Germinal center (tissue), 1 donor: ENCODE measurements around the gene TMEM59.
"Not testable (repeated sequence)": the region's sequence is repeated elsewhere in the genome, so short reads cannot be mapped to it uniquely, and the experiment has no call there.

ENCODE experiments used
- DNase-seq: peaks from one replicate; pipeline ENCODE4 v3.0.0; 2012; ENCODE audit warnings: mixed read lengths, low spot score

TMEM59 gene

GRCh38 chr1:54012008-54012325 lies 41.0 kb downstream of the TMEM59 start:
- DNase-seq = no peak

DNA sequence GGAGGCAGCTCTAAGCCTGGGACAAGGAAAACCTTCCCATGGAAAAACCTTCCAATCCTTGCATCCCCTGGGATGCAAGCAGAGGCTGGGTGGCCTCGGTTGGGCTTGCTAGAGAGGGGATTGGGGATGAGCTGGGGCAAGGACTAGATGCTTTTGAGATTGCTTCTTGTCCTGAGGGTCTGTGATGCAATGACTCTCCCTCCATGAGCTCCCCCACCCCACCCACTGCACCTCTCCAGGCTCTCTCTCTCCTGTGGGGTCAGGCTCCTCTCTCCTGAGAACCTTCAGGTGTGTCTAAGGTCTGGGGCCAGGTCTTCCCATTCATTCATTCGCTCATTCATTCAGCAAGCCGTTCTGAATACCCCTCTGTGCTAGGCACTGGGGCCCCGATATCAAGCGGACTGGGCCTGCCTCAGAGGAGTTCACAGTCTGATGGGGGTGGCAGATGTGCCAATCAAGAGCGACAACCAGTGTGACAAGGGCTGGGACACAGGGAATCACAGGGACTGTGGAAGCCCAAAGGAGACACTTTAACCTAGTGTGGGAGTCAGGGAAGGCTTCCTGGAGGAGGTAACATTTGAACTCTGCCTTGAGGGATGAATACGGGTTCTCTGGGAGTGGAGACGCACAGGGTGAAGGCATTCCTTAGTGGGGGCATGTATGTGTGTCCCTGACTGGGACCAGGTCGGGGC lies 41.5 kb downstream of the TMEM59 start:
- DNase-seq = no peak

- no peak for DNase-seq
Measured at GRCh38 chr1:54010415-54011117, 42.4 kb downstream of the TMEM59 start.

GRCh38 chr1:54009406-54009805 lies 43.6 kb downstream of the TMEM59 start:
- no peak for DNase-seq

GRCh38 chr1:54008876-54009275 lies 44.1 kb downstream of the TMEM59 start:
- no peak for DNase-seq

GRCh38 chr1:54007613-54008012 lies 45.4 kb downstream of the TMEM59 start:
- no peak for DNase-seq

DNA sequence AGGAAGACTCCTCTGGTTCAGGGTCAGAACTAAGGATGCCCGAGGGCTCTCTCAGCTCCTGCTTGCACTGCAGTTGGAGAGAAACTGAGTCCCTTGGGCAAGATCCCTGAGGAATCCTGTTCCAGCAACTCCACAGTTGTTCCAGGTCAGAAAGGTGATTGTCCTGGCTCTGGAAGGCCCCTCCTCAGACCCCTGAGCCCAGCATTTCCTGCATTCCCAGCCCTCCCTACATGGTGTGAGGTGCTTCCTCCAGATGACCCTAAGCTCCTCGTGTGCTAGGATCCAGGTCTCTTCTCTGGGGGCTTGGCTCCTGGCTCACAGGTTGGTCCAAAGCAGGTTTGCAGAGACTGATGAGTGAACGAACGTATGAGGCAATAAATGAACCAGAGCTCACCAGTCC lies 46.5 kb downstream of the TMEM59 start:
- DNase-seq = no peak

DNA sequence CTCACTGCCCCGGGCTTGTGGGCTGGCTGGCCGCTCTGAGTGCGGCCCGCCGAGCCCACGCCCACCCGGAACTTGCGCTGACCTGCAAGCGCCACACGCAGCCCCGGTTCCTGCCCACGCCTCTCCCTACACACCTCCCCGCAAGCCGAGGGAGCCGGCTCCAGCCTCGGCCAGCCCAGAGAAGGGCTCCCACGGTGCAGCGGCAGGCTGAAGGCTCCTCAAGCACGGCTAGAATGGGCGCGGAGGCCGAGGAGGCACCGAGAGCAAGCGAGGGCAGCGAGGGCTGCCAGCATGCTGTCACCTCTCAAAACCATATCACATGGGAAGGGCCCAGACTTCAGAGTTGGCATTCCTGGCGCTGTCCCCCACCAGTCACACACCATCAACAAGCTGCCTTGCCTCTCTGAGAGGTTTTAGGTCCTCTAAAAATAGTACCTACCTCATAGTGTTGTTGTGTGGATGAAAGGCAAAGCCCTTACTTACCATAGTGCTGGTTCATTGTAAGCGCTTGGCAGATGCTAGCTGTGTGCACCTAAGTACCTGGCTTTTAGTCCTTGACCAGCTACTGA lies 48.4 kb downstream of the TMEM59 start:
- DNase-seq = no peak

DNA sequence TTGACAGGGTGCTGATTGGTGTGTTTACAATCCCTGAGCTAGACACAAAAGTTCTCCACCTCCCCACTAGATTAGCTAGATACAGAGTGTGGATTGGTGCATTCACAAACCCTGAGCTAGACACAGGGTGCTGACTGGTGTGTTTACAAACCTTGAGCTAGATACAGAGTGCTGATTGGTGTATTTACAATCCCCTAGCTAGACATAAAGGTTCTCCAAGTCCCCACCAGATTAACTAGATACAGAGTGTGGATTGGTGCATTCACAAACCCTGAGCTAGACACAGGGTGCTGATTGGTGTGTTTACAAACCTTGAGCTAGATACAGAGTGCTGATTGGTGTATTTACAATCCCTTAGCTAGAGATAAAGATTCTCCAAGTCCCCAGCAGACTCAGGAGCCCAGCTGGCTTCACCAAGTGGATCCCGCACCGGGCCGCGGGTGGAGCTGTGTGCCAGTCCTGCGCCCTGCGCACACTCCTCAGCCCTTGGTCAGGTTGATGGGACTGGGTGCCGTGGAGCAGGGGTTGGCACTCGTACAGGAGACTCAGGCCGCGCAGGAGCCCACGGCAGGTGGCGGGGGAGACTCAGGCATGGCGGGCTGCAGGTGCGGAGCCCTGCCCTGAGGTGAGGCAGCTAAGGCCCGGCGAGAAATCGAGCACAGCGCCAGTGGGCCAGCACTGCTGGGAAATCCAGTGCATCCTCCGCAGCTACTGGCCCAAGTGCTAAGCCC lies 49.1 kb downstream of the TMEM59 start:
- not testable (repeated sequence) for DNase-seq

DNA sequence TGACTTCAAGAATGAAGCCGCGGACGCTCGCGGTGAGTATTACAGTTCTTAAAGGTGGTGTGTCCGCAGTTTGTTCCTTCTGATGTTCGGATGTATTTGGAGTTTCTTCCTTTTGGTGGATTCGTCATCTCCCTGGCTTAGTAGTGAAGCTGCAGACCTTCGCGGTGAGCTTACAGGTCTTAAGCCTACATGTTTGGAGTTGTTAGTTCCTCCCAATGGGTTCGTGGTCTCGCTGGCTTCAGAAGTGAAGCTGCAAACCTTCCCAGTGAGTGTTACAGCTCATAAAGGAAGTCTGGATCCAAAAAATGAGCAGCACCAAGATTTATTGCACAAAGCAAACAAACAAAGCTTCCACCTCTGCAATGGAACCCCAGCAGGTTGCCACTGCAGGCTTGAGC lies 49.8 kb downstream of the TMEM59 start:
- no peak for DNase-seq

- no peak for DNase-seq
Measured at GRCh38 chr1:54002544-54003248, 50.3 kb downstream of the TMEM59 start.

- no peak for DNase-seq
Measured at GRCh38 chr1:54001591-54001990, 51.4 kb downstream of the TMEM59 start.

DNA sequence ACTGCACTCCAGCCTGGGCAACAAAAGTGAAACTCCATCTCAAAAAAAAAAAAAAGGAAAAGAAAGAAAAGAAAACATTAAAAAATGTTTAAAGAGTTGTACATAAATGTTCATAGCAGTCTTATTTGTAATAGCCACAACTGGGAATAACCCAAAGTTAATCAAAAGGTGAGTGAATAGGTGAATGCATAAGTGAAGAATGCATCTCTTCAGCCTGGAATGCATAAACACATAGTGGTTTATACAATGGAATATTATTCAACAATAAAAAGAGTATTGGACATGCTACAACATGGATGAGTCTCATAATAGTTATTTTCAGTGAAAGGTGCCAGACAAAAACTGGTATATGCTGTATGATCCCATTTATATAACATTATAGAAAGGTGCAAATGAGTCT lies 53.1 kb downstream of the TMEM59 start:
- DNase-seq = no peak

- DNase-seq = no peak
Measured at GRCh38 chr1:53998223-53998622, 54.8 kb downstream of the TMEM59 start.

GRCh38 chr1:53995683-53996082 lies 57.3 kb downstream of the TMEM59 start:
- DNase-seq = no peak

DNA sequence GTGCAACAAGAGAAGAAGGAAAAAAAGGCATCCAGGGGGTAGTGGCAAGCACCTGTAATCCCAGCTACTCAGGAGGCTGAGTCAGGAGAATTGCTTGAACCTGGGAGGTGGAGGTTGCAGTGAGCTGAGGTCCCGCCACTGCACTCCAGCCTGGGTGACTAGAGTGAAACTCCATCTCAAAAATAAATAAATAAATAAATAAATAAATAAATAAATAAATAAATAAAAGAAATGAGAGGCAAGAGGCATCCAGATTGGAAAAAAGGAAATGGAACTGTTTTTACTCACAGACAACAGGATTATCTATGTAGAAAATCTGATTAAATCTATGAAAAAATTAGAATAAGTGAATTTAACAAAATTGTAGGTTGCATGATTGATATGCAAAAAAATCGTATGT lies 58.5 kb downstream of the TMEM59 start:
- not testable (repeated sequence) for DNase-seq

DNA sequence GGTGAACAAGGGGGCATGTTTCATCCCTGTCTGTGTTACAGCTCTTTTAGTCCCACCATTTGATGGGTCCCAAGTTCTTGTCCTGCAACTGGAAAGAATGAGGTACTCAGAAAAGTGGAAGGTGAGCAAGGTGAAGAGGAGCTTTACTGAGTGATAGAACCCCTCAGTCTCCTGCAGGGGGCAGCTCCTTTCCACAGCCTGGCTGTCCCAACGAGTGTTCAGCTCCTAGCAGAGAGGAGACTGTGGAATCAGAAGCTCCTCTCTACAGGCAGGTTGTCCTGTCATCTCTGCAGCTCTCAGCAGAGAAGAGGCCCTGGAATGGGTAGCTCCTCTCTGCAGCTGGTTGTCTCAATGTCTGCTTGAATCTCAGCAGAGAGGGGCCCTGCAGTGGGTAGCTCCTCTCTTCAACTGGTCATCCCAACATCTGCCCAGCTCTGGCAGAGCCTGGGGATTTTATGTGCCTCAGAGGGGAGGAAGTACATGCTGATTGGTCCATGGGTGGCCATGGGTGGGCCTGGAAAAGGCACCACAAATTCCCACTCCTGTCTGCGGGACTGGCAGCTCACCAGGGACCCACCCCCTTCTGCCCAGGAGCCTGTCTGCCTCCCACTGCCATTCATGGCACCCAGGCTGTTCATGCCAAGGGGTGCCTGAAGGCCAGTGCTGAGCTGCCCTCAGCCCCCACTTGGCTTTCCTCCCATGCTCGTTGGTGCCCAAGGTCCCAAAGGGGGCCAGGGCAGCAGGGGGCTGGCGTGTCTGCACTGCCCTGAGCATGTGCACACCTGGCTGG lies 60.7 kb downstream of the TMEM59 start:
- no peak for DNase-seq

GRCh38 chr1:53987880-53988279 lies 65.1 kb downstream of the TMEM59 start:
- DNase-seq = no peak

GRCh38 chr1:53986458-53986857 lies 66.5 kb downstream of the TMEM59 start:
- DNase-seq = no peak

- no peak for DNase-seq
Measured at GRCh38 chr1:53984726-53985125, 68.3 kb downstream of the TMEM59 start.

DNA sequence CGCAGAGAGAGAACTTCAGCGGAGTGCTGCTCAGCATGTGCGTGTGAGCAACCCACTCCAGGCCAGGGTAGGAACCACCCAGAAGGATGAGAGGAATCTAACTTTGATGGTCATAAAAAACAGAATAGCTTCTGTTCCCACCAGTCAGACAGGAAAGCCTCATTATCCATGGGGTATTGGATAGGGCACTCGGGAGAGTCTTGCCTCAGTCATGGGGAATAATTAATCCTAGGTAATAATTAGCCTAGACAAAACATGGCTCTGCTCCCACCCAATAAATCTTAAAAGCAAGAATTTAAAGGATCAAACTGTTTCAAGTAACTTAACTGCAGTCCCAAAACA lies 70.3 kb downstream of the TMEM59 start:
- DNase-seq = no peak
